GM21367 (cell line): ENCODE results near the gene C1QB.

Source experiments
- ATAC-seq: cut with Tn5 transposase; IDR thresholded peaks from one replicate; pipeline ENCODE4 v1.9.1; 2021; ENCODE audit not compliant: unreplicated experiment

Gene C1QB, protein sequence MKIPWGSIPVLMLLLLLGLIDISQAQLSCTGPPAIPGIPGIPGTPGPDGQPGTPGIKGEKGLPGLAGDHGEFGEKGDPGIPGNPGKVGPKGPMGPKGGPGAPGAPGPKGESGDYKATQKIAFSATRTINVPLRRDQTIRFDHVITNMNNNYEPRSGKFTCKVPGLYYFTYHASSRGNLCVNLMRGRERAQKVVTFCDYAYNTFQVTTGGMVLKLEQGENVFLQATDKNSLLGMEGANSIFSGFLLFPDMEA

GRCh38 chr1:22652881-22653316, at the start of gene C1QB:
TSS of gene C1QB (plus strand) at chr1:22653236. CDS start at chr1:22659463, 6,227 bp downstream.
- no peak for ATAC-seq

- ATAC-seq = no peak
These were observed 46.9 kb upstream of the C1QB start for GRCh38 chr1:22606161-22606560.

- no peak for ATAC-seq
These were observed 45.9 kb upstream of the C1QB start for GRCh38 chr1:22607154-22607553.

GRCh38 chr1:22608361-22608760, 44.7 kb upstream of the C1QB start:
- no peak for ATAC-seq

DNA sequence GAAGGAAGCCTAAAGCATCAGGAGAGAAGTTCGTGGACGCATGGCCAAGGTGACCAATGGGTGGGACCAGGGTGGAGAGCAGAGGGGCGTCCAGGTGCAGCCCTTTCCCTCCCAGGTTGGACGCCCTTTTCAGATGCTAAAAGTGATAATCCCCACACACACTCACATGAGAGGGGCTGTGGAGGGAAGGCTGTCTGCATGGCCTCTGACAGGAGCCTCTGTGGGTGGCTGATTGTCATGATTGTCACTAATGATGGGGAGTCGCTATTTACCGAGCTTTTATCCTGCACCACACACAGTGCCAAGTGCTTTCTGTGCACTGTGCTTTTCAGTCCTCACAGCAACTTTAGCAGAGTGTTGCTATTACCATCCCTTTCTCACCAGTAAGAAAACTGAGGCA, 43.7 kb upstream of the C1QB start:
- no peak for ATAC-seq

DNA sequence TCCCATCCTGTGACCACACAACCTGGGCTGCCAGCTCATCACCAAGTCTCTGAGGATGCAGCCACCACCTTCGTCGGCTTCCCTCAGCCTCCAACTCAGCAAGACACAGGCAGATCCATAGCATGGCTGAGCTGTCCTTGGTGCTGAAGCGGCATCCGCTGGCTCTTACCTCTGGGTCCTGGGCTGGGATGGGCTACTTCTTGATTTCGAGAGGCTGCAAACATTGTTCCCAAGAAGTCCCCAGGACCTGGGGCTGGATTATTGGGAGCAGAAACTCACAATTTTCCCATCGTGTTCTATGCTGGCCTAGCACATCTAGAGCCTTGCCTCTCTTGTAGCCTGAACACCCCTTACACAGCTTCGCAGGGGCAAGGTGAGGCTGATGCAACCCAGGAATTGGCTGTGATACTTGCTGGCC, 41.5 kb upstream of the C1QB start:
- ATAC-seq = no peak

DNA sequence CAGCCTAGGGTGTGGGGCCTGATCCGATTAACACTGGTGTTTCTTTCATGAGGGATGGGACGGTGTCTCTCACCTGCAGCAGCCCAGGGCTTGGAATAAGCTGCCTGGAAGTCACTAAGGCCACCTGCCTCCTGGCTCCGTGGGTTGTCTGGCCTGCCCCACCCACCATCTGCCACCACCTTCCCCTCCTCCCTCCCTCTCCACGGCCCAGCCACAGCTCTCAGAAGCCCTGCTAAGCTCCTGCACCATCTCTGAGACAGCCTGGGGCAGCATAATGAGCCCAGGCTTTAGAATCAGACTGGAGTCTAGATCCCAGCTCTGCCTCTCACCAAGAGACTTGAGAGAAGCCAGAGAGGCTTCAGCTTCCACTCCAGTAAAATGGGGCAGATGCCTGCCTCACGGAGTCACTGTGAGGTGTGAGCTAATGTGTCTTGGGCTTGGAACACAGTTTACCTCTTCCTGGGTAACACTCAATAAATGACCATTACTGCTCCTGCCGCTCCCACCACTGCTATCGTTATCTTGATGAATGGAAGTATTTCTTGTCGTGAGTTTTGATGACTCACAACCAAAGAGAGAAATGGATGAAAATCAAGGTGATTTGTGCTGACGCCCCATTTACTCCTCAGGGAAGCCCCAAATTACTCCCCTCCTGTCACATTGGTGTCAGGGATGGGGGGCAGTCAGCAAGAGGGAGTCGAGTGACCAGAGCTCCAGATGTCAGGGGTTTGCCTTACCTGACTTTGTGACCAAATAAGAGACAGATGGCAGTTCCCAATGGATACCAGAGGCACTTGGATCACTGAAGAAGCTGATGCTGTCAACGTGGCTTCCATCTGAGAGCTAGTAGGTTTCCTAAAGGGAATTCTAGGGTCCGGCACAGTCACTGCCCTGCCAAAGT, 40.1 kb upstream of the C1QB start:
- ATAC-seq = no peak

- no peak for ATAC-seq
These were observed 39.5 kb upstream of the C1QB start for GRCh38 chr1:22613572-22613918.

DNA sequence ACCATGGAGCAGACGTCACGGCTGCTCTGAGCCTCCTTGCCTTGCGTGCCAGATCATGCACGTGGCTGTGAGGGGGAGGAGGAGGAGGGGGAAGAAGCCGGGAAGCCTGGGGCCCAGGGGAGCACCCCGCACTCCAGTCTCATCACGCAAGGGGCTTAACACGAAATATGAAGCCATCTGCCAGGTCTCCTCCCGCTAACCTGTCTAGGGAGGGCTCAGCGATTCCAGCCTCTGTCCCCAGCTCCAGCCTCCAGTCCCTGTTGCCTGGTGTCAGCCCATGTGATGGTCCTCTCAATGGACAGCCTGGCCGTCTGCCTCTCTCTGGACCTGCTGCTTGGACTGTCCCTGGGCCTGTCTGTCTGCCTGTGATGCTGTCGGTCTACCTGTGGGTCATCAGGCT, 39.1 kb upstream of the C1QB start:
- ATAC-seq = no peak

- no peak for ATAC-seq
These were observed 37.1 kb upstream of the C1QB start for GRCh38 chr1:22615886-22616285.

DNA sequence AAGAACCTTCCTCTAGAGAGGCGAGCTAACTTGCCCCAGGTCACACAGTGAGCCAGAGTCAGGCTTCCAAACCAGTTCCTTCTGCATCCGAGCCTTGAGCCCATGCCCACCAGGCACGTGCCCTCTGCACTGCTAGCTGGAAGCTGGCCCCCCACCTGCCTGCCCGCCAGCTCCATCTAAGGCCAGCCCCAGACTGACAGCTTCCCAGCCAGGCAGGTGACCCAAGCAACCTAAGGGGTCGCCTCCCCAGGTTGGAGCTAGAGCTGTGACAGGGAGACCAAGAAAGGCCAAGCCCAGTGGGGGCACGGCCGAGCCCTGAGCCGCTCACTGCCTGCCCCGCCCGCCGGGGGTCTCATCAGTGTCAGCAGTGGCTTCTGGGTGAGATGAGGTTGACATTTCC, 36.5 kb upstream of the C1QB start:
- no peak for ATAC-seq

- no peak for ATAC-seq
These were observed 35.0 kb upstream of the C1QB start for GRCh38 chr1:22618056-22618455.

GRCh38 chr1:22619252-22619651, 33.8 kb upstream of the C1QB start:
- no peak for ATAC-seq

- ATAC-seq = no peak
These were observed 33.2 kb upstream of the C1QB start for GRCh38 chr1:22619798-22620197.

- ATAC-seq = no peak
These were observed 31.3 kb upstream of the C1QB start for GRCh38 chr1:22621761-22622160.

GRCh38 chr1:22625262-22625925, 27.6 kb upstream of the C1QB start:
- no peak for ATAC-seq

GRCh38 chr1:22626237-22627157, 26.5 kb upstream of the C1QB start:
- no peak for ATAC-seq

DNA sequence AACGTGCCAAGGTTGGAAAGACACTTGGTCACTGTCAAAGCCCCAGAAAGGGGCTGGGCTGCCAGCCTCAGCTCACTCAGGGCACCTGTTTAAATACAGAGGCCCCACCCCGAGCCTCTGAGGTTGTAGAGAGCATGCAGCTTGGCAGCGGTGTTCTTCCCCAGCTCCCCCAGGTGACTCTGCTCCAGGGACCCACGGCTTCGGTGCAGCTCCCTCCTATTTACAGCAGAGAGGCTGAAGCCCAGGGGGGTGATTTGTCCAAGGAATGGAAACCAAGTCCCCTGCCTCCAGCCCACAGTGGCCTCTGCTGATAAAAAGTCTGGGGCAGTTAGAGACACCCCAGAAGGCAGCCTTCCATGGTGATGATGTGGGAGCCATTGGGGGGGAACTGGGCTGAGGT, 25.7 kb upstream of the C1QB start:
- no peak for ATAC-seq

DNA sequence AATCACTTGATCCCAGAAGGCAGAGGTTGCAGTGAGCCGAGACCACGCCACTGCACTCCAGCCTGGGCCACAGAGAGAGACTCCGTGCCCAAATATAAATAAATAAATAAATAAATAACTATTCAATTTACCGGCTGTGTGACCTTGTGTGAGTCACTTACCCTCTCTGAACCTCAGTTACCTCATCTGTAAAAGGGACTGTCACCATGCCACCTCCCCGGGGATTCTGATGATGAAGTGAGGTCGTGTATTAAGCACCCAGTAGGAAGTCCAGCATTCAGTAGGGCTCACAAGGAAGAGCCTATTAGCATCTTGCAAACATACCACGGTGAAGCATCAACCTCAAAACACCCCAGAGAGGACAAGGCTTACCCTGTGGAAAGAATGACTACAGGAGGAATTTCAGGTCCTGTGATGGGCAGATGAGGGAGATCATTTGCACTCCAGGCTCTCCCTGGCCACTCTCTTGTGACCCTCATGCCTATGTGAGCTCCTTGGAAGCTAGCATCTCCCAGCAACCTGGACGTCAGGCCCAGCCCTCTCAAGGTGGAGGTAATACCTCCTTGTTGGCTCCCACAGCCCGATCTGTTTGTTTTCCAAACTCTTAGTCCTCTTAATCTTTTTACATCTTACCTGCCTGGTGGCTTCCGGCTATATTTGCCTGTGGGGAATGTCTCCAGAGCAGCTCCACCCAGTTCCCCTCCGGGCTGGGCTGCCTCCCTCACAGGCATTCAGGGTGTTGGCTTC, 24.2 kb upstream of the C1QB start:
- no peak for ATAC-seq

GRCh38 chr1:22629886-22630285, 23.1 kb upstream of the C1QB start:
- no peak for ATAC-seq
